Subcutaneous abdominal adipose tissue (tissue), 5 donors: ENCODE results near the gene TBX20.
"Not testable (repeated sequence)": the region's sequence is repeated elsewhere in the genome, so short reads cannot be mapped to it uniquely, and the experiment has no call there.

Experiments used
- H3K27ac ChIP-seq: one replicate; pipeline ENCODE4 v1.7.0; 2013; ENCODE audit warnings: low read depth, mild to moderate bottlenecking, inconsistent platforms, low read length, moderate library complexity
- H3K27me3 ChIP-seq, 5 donors: one replicate each; pipeline ENCODE4 v1.7.0; 2013; ENCODE audit warnings: low read length in 5 of 5, inconsistent platforms in 1 of 5; ENCODE audit not compliant: control insufficient read depth in 5 of 5, insufficient read depth in 4 of 5
- H3K36me3 ChIP-seq, 5 donors: one replicate each; pipeline ENCODE4 v1.7.0; 2013; ENCODE audit warnings: low read length in 5 of 5; ENCODE audit not compliant: control insufficient read depth in 5 of 5, insufficient read depth in 5 of 5
- H3K4me1 ChIP-seq, 5 donors: one replicate each; pipeline ENCODE4 v1.7.0; 2013; ENCODE audit warnings: low read length in 5 of 5, mild to moderate bottlenecking in 3 of 5, moderate library complexity in 1 of 5; ENCODE audit not compliant: control insufficient read depth in 5 of 5, insufficient read depth in 5 of 5
- H3K4me3 ChIP-seq, 5 donors: one replicate each; pipeline ENCODE4 v1.7.0; 2013; ENCODE audit warnings: low read length in 5 of 5, low read depth in 1 of 5
- H3K9ac ChIP-seq, 5 donors: one replicate each; pipeline ENCODE4 v1.7.0; 2013; ENCODE audit warnings: low read length in 5 of 5, mild to moderate bottlenecking in 4 of 5, moderate library complexity in 3 of 5
- H3K9me3 ChIP-seq, 5 donors: one replicate each; pipeline ENCODE4 v1.7.0; 2013; ENCODE audit warnings: low read length in 5 of 5; ENCODE audit not compliant: control insufficient read depth in 5 of 5
- donor health status: healthy.
- donor health status: healthy.
- donor health status: healthy.
- donor health status: healthy.
- donor health status: healthy.

TBX20 gene

GRCh38 chr7:35249537-35249907 lies 4.4 kb downstream of the TBX20 start:
- Histone ChIP-seq H3K36me3 (no peaks in the 10 kb centered on the region), H3K27ac (no peak overlapping the region), H3K9ac (no peak overlapping the region), H3K4me1 (peaks cover 0 to 16% (median 13%) of the 10 kb centered on the region in 5 donors), H3K27me3 (peaks cover 44 to 67% (median 56%) of the 10 kb centered on the region in 5 donors), H3K9me3 (no peaks in the 10 kb centered on the region), H3K4me3 (no peak overlapping the region)

- H3K27me3 ChIP-seq: peaks cover 39 to 65% (median 51%) of the 10 kb centered on the region in 5 donors
These were observed 5.0 kb downstream of the TBX20 start for GRCh38 chr7:35248576-35249536.

GRCh38 chr7:35246819-35247218 lies 7.1 kb downstream of the TBX20 start:
- no peak overlapping the region for H3K27ac ChIP-seq
- no peak overlapping the region for H3K9ac ChIP-seq
- no peaks in the 10 kb centered on the region for H3K9me3 ChIP-seq
- no peaks in the 10 kb centered on the region for H3K36me3 ChIP-seq
- H3K4me3 ChIP-seq: no peak overlapping the region
- peaks cover 21 to 50% (median 40%) of the 10 kb centered on the region in 5 donors for H3K27me3 ChIP-seq
- H3K4me1 ChIP-seq: peaks cover 0 to 2% (median 0%) of the 10 kb centered on the region in 5 donors

More at GRCh38 chr7:35248576-35249536, 5.0 kb downstream of the TBX20 start:
- no peaks in the 10 kb centered on the region for H3K36me3 ChIP-seq
- peaks cover 0 to 10% (median 7%) of the 10 kb centered on the region in 5 donors for H3K4me1 ChIP-seq
- H3K4me3 ChIP-seq: no peak overlapping the region
- H3K27ac ChIP-seq: no peak overlapping the region
- H3K9ac ChIP-seq: no peak overlapping the region
- no peaks in the 10 kb centered on the region for H3K9me3 ChIP-seq

DNA sequence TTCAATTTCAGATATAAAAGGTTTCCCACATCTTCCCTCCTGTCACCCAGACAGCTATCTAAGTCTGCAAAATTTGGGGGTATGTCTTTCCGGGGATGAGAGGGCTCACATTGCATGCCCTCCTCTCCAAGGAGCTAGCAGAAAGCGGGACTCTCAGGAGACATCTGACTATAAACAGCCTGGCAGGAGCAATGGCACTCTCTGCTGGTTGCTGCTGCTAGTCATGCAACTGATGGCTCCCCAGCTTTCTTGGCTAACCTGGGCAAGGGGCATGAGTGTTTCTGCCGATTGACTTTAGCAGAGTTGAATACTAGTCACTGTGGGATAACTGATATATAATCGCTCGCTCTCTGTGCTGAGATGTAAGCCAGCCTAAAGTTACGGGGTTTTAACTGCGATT lies 12.0 kb downstream of the TBX20 start:
- Histone ChIP-seq H3K4me3 (no peak overlapping the region), H3K27me3 (peaks cover 0 to 10% (median 6%) of the 10 kb centered on the region in 5 donors), H3K36me3 (no peaks in the 10 kb centered on the region), H3K4me1 (no peaks in the 10 kb centered on the region), H3K9me3 (no peaks in the 10 kb centered on the region), H3K9ac (no peak overlapping the region), H3K27ac (no peak overlapping the region)

DNA sequence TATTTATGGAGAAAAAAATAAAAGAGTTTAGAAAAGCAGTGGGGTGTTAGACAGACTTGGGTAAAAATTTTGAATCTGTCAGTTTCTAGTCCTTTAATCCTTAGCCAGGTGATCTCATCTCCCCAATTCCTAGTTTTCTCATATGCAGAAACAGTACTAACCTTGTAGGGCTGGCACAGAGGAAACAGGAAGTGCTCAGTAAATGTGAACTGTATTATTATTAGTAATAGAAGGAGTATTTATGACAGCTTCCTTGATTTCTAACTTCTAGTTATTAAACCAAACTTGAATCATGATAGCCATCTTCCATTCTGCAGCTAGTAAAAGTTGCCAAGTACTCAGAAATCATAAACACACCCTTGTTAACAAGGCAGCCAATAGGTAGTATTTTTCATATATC lies 12.5 kb downstream of the TBX20 start:
- Histone ChIP-seq H3K9me3 (no peaks in the 10 kb centered on the region), H3K4me1 (no peaks in the 10 kb centered on the region), H3K9ac (no peak overlapping the region), H3K27ac (no peak overlapping the region), H3K36me3 (no peaks in the 10 kb centered on the region), H3K27me3 (peaks cover 0 to 10% (median 6%) of the 10 kb centered on the region in 5 donors), H3K4me3 (no peak overlapping the region)

DNA sequence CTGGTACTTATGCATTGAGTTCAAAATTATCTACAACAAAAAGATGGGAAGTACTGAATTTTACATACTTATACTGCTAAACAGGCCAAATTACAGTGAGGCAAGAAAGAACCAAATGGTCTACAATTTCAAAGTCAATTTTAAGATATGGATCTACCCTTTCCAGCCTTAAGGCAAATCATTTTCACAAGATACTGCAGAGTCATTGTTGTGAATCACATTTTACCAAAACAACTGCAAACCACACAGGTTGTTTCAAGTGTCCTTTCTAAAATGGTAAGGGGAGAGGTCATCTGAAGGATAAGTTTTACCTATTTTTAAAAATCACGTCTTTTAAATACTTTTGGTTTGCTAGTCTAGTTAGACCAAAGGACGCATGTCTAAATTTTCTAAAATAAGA lies 12.9 kb downstream of the TBX20 start:
- H3K27me3 ChIP-seq: peaks cover 0 to 10% (median 5%) of the 10 kb centered on the region in 5 donors
- not testable (repeated sequence) for H3K9ac ChIP-seq, H3K36me3 ChIP-seq, H3K9me3 ChIP-seq, H3K27ac ChIP-seq, H3K4me3 ChIP-seq, H3K4me1 ChIP-seq

GRCh38 chr7:35238456-35238855 lies 15.4 kb downstream of the TBX20 start:
- H3K9me3 ChIP-seq, H3K9ac ChIP-seq, H3K4me1 ChIP-seq, H3K27ac ChIP-seq, H3K36me3 ChIP-seq, H3K27me3 ChIP-seq, H3K4me3 ChIP-seq: not testable (repeated sequence)

DNA sequence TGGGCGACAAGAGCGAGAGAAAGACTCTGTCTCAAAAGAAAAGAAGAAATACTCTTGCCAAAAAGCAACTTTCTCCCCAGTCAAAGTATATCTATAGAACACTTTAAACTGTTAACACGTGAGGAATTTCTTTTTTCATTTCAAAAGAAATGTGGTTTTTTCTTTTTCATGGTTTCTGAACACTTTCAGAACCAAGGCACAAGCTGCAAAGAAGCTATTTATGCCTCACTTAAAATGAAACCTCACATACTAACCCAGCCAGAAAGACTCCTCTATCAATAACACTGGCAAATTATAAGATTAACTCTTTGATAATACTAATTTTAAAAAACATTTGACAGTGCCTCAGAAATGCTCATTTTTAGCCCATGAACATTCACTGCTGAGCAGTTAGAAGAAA lies 20.9 kb downstream of the TBX20 start:
- no peak overlapping the region for H3K9ac ChIP-seq
- H3K27me3 ChIP-seq: no peaks in the 10 kb centered on the region
- H3K4me1 ChIP-seq: no peaks in the 10 kb centered on the region
- H3K9me3 ChIP-seq: no peaks in the 10 kb centered on the region
- H3K27ac ChIP-seq: no peak overlapping the region
- no peak overlapping the region for H3K4me3 ChIP-seq
- no peaks in the 10 kb centered on the region for H3K36me3 ChIP-seq

DNA sequence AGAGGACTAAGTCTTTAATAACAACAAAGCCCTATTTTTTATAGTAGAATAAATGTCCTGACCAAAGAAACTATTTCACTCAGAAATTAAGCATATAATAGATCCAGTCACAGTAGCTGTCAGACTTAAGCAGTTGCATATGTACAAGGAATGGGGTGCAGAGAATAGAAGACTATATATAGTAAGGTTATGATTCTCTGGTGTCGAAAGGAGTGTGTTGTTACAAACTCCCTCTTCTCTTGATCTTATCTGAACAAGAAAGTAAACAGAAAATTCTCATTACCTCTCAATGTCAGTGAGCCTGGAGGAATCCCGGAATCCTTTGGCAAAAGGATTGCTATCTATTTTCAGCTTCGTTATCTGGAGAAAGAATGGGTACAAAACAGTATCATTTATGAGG lies 22.7 kb downstream of the TBX20 start:
- H3K4me1 ChIP-seq, H3K27ac ChIP-seq, H3K27me3 ChIP-seq, H3K9me3 ChIP-seq, H3K4me3 ChIP-seq, H3K36me3 ChIP-seq, H3K9ac ChIP-seq: not testable (repeated sequence)

DNA sequence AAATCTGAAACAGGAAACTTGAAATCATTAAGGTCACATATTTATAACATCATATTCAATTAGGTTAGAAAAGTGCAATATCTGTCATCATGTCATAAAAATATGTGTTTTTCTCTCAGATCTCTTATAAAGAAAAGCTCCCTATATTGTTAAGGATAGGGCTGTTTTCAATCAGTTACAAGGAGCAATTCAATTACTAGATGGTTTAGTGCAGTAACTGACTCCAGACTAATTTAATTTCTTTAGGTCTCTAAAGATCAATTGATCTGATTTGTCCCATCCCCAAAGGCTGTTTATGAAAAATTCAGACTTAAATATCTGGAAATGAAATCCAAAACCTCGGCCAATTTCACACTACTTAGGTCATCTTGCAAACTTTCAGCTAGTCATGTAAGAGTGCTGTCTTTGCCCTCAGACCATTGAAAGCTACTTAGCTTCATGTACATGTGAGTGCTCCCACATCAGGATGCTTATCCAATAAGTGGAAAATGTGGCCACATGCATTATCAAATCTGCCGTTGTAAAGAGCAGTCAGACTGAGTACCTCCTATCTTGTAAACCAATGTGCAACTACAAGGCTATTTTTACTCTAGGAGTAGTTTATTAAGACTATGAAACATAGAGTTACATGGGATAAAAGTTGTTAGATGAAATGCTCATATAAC lies 24.7 kb downstream of the TBX20 start:
- not testable (repeated sequence) for H3K9me3 ChIP-seq, H3K27ac ChIP-seq

More for the DNA sequence above, 24.7 kb downstream of the TBX20 start:
- not testable (repeated sequence) for H3K4me3 ChIP-seq, H3K27me3 ChIP-seq, H3K9ac ChIP-seq, H3K4me1 ChIP-seq, H3K36me3 ChIP-seq
